HG03103 (cell line): ENCODE results near the gene MICAL2.

Experiments used
- ATAC-seq: cut with Tn5 transposase; IDR thresholded peaks from one replicate; pipeline ENCODE4 v1.9.1; 2021; ENCODE audit warnings: low read depth; ENCODE audit not compliant: unreplicated experiment

The MICAL2 gene

GRCh38 chr11:12167061-12168000 is 56.9 kb downstream of the MICAL2 start:
- ATAC-seq = no peak

DNA sequence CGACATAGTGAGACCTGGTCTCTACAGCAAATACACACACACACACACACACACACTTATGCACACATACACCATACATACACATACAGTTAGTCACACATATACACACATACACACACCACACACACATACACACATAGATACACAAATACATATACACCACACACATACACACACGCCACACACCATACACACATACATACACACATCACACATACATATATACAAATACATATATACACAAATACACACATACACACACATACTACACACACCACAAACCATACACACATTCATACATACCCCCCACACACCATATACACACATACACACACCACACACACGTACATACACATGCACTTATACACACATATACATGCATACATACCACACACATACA is 57.7 kb downstream of the MICAL2 start:
- ATAC-seq = no peak

- no peak for ATAC-seq
Observed at GRCh38 chr11:12169822-12170221, 59.4 kb downstream of the MICAL2 start.

- ATAC-seq = no peak
Observed at GRCh38 chr11:12170501-12170900, 60.1 kb downstream of the MICAL2 start.

GRCh38 chr11:12170984-12171383 is 60.6 kb downstream of the MICAL2 start:
- ATAC-seq = no peak

DNA sequence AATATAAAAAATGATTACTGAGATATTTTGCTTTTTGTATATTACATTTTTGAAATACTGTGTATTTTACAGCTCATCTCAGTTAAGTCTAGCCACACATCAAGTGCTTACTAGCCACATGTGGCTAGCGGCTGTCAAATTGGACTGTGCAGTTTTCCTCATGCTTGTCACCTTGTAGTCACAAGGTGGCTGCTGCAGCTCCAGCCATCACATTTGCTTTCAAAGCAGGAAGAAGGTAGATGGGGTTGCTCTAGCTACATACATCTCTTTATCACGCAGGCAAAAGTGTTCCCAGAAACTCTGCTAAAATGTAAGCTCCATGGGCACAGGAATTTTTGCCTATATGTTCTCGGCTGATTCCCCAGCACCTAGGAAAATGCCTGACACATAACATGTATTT is 61.5 kb downstream of the MICAL2 start:
- ATAC-seq = no peak

GRCh38 chr11:12172493-12173013 is 62.2 kb downstream of the MICAL2 start:
- no peak for ATAC-seq

GRCh38 chr11:12173111-12173510 is 62.7 kb downstream of the MICAL2 start:
- no peak for ATAC-seq

- peak; percentile 35 for ATAC-seq
Observed at GRCh38 chr11:12174128-12174476, 63.7 kb downstream of the MICAL2 start.

DNA sequence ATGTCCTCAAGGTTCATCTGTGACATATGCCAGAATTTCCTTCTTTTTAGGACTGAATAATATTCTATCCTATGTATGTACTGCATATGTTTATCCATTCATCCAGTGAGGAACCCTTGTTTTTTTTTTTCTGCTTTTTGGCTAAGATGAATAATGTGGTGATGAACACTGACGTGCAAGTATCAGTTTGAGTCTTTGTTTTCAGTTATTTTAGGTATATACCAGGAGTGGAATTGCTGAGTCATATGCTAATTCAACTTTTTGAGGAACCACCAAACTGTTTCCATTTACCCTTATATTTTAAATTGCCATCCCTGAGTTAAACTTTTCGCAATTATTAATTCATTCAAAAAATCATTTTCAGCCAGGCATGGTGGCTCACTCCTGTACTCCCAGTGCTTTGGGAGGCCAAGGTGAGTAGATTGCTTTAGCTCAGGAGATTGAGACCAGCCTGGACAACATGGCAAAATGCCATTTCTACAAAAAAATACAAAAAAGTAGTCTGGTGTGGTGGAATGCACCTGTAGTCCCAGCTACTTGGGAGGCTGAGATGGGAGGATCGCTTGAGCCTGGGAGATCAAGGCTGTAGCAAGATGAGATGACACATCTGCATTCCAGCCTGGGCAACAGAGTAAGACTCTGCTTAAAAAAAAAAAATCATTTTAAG is 64.2 kb downstream of the MICAL2 start:
- peak; percentile 80 for ATAC-seq

DNA sequence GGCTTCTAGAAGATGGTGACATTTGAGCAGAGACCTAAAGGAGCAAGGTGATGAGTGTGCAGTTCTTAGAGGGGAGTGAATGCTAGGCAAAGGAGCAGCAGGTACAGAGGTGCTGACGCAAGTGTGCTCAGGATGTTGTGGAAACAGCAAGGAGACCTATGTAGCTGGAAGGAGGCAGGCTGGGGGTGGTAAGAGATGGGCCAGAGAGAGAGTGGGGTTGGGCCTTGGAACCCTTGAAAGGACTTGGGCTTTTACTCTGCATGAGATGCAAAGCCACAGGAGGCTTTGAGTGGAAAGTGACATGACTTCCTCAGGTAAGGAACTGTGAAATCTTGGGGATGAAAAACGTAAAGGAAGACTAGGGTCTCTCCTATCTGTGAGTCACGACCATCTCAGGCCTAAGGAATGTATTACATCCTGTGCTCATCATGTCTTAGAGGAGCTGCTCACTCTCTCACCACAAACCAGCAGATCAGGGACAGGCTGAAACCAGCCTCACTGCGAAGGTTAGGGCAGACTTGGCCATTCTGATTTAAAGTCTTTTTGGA is 65.4 kb downstream of the MICAL2 start:
- no peak for ATAC-seq

DNA sequence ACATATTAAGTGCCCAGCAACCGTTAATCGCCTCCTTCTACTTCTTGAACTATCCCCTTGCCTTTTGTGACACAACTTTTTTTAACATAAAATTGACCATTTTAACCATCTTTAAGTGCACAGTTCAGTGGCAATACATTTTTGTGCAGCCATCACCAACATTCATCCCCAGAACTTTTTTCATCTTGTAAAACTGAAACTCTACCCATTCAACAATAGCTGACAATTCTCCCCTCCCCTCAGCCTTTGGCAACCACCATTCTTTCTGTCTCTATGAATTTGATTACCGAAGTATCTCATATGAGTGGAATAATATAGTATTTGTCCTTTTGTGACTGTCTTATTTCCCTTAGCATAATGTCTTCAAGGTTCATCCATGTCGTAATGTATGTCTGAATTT is 66.0 kb downstream of the MICAL2 start:
- no peak for ATAC-seq

DNA sequence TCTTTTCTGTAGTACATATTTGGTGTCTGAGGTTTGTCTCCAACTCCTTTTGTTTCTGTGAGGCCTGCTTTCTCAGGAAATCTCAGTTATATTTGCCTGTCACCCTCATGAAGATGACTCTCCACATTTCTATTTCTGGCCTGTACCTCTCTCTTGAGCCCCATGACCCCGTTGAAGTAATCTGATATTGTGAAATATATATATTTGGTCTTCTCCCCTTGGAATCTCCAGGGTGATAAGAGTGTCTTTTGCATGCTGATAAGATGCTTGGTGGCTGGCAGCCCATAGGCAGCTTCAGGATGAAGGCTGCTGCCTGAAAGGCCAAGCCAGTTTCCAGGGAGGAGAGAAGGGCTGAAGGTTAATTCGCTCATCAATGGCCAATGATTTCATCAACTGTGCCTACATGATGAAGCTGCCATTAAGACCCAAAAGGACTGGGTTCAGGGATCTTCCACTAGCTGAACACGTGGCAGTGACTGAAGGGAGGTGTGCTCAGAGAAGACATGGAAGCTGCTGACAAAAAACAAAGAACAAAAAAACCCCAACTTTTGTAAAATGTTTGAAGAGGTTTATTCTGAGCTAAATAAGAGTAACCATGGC is 67.4 kb downstream of the MICAL2 start:
- ATAC-seq = no peak

DNA sequence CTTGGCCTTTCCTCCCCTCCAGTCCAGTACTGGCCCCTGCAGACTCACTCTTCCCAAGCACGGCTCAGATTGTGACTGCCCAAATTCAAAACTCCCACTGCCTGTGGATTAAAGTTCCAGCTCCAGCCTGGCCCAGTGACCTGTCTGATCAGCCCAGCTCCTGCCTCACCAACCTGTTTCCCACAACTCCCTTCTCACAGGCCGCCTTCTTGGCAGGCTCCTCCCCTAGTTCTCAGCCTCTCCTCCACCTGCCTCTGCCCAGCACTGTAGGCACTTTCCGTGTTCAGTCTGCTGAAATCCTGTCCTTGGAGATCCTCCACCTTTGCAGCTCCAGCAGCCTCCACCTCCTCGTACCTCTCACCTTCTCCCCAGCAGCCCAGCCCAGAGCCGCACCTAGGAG is 68.6 kb downstream of the MICAL2 start:
- ATAC-seq = no peak

DNA sequence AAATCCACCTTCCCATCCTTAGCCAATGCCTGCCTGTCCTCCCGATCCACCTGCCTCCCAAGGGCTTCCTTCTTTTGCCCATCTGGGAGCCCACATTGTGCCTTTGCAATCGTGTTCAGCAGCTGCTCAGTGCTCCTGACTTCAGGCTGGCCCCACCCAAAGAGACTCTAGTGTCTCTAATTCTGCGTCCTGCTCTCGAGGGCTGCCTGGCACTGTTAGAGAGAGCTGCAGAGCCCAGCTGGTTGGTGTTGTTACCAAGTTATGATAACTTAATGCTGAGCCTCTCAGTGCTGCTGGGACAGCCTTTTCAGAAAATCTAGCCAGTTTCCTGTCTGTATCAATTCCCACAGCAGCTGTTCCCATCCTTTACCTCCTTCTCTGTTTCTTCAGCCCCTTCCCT is 69.1 kb downstream of the MICAL2 start:
- no peak for ATAC-seq

GRCh38 chr11:12180257-12181205 is 70.1 kb downstream of the MICAL2 start:
- no peak for ATAC-seq

GRCh38 chr11:12182302-12182675 is 71.9 kb downstream of the MICAL2 start:
- ATAC-seq = no peak

- ATAC-seq = no peak
Observed at GRCh38 chr11:12182676-12183541, 72.5 kb downstream of the MICAL2 start.
